Stimulated activated CD4-positive, alpha-beta T cell treated with anti-CD3 and anti-CD28 coated beads, Interleukin-4, amount 100 ng/mL, for 1 hour (primary cell): Measurements from ENCODE around the gene NID2.

Source experiments
- DNase-seq: peaks from one replicate; pipeline ENCODE4 v3.0.0-alpha.2; 2020

Gene NID2

GRCh38 chr14:52068615-52069306 lies at the start of gene NID2:
Gene NID2 (minus strand): TSS chr14:52069059. CDS start chr14:52068994, 65 bp downstream.
- DNase-seq = peak; percentile 50

- DNase-seq = no peak
Observed at GRCh38 chr14:52117111-52117832, 48.4 kb upstream of the NID2 start.

- no peak for DNase-seq
Observed at GRCh38 chr14:52115286-52115685, 46.4 kb upstream of the NID2 start.

GRCh38 chr14:52112336-52113018 lies 43.6 kb upstream of the NID2 start:
- no peak for DNase-seq

- no peak for DNase-seq
Observed at GRCh38 chr14:52111583-52111982, 42.7 kb upstream of the NID2 start.

- DNase-seq = no peak
Observed at GRCh38 chr14:52110441-52111086, 41.7 kb upstream of the NID2 start.

- no peak for DNase-seq
Observed at GRCh38 chr14:52108823-52109222, 40.0 kb upstream of the NID2 start.

- no peak for DNase-seq
Observed at GRCh38 chr14:52106840-52107239, 38.0 kb upstream of the NID2 start.

- DNase-seq = no peak
Observed at GRCh38 chr14:52103416-52103815, 34.6 kb upstream of the NID2 start.

GRCh38 chr14:52095794-52096193 lies 26.9 kb upstream of the NID2 start:
- no peak for DNase-seq

GRCh38 chr14:52095336-52095735 lies 26.5 kb upstream of the NID2 start:
- DNase-seq = no peak

GRCh38 chr14:52094546-52095271 lies 25.9 kb upstream of the NID2 start:
- DNase-seq = no peak

- DNase-seq = no peak
Observed at GRCh38 chr14:52091928-52092327, 23.1 kb upstream of the NID2 start.

GRCh38 chr14:52090936-52091335 lies 22.1 kb upstream of the NID2 start:
- no peak for DNase-seq

- no peak for DNase-seq
Observed at GRCh38 chr14:52089218-52089617, 20.4 kb upstream of the NID2 start.

- no peak for DNase-seq
Observed at GRCh38 chr14:52086711-52087110, 17.9 kb upstream of the NID2 start.

GRCh38 chr14:52082903-52083302 lies 14.0 kb upstream of the NID2 start:
- DNase-seq = no peak

GRCh38 chr14:52081964-52082363 lies 13.1 kb upstream of the NID2 start:
- no peak for DNase-seq

GRCh38 chr14:52080808-52081755 lies 12.2 kb upstream of the NID2 start:
- DNase-seq = no peak

- no peak for DNase-seq
Observed at GRCh38 chr14:52080158-52080800, 11.4 kb upstream of the NID2 start.
